ENCODE results near the gene TMEM198. TPM values are rescaled to one million over a fixed set of nuclear protein-coding genes. Genes with fewer than 3 reads are reported as not detected.

The TMEM198 gene
- total RNA-seq, 1 donor from 2014 or later = 1.4 TPM

GRCh38 chr2:219578811-219579613 lies 35.2 kb downstream of the TMEM198 start:
- Histone ChIP-seq H3K4me3 (no peak overlapping the region), H3K9me3 (no peaks in the 10 kb centered on the region), H3K27me3 (ENCODE audit: low read depth) (peaks cover 5% of the 10 kb centered on the region), H3K36me3 (no peaks in the 10 kb centered on the region), H3K27ac (peak overlapping the region; percentile 19), H3K4me1 (no peaks in the 10 kb centered on the region)
- DNase-seq (no peak), ATAC-seq (peak; percentile 67 to 70)
- intact Hi-C loops (cut with DNase I) = no loop called here
- no peak for TF ChIP-seq CTCF (IDR thresholded peaks at IDR 0.05)

- DNase-seq (no peak), ATAC-seq (no peak)
- no peak for TF ChIP-seq CTCF (IDR thresholded peaks at IDR 0.05)
- Histone ChIP-seq H3K36me3 (no peaks in the 10 kb centered on the region), H3K4me3 (no peak overlapping the region), H3K27me3 (ENCODE audit: low read depth) (peaks cover 5% of the 10 kb centered on the region), H3K4me1 (no peaks in the 10 kb centered on the region), H3K9me3 (no peaks in the 10 kb centered on the region), H3K27ac (no peak overlapping the region)
- intact Hi-C loops (cut with DNase I) = no loop called here
These were observed 37.5 kb downstream of the TMEM198 start for GRCh38 chr2:219581346-219581745.

- no peaks in the 10 kb centered on the region for H3K36me3 ChIP-seq
- TF ChIP-seq CTCF (IDR thresholded peaks at IDR 0.05) = no peak
- DNase-seq (no peak), ATAC-seq (no peak)
- intact Hi-C loops (cut with DNase I) = no loop called here
- H3K9me3 ChIP-seq = no peaks in the 10 kb centered on the region
- no peak overlapping the region for H3K27ac ChIP-seq
- H3K27me3 ChIP-seq (ENCODE audit: low read depth) = no peaks in the 10 kb centered on the region
- H3K4me3 ChIP-seq = no peak overlapping the region
- no peaks in the 10 kb centered on the region for H3K4me1 ChIP-seq
These were observed 47.3 kb downstream of the TMEM198 start for GRCh38 chr2:219591091-219591490.

- Histone ChIP-seq H3K27ac (no peak overlapping the region), H3K36me3 (no peaks in the 10 kb centered on the region), H3K9me3 (no peaks in the 10 kb centered on the region), H3K4me1 (no peaks in the 10 kb centered on the region), H3K4me3 (no peak overlapping the region), H3K27me3 (ENCODE audit: low read depth) (no peaks in the 10 kb centered on the region)
- intact Hi-C loops (cut with DNase I) = no loop called here
- TF ChIP-seq CTCF (IDR thresholded peaks at IDR 0.05) = no peak
- no peak for ATAC-seq
- no peak for DNase-seq
These were observed 48.9 kb downstream of the TMEM198 start for GRCh38 chr2:219592736-219593135.

- Histone ChIP-seq H3K27me3 (ENCODE audit: low read depth) (no peaks in the 10 kb centered on the region), H3K27ac (no peak overlapping the region), H3K4me3 (no peak overlapping the region), H3K9me3 (no peaks in the 10 kb centered on the region), H3K4me1 (peaks cover under 1% of the 10 kb centered on the region), H3K36me3 (no peaks in the 10 kb centered on the region)
- no peak for DNase-seq
- no peak for ATAC-seq
- TF ChIP-seq CTCF (IDR thresholded peaks at IDR 0.05) = no peak
- intact Hi-C loops (cut with DNase I) = no loop called here
These were observed 49.3 kb downstream of the TMEM198 start for GRCh38 chr2:219593154-219593553.

All from lower lobe of right lung (tissue), 2 donors.